HG03280 (cell line): ENCODE data around the gene BICDL2.
A peak's percentile ranks its signal among the peaks of the same experiment; 100 is the strongest.

Experiments
- ATAC-seq: cut with Tn5 transposase; IDR thresholded peaks from one replicate; pipeline ENCODE4 v1.9.1; 2021; ENCODE audit warnings: mild to moderate bottlenecking, moderate library complexity; ENCODE audit not compliant: unreplicated experiment

The BICDL2 gene

GRCh38 chr16:3013491-3013951 is 23.2 kb downstream of the BICDL2 start:
- no peak for ATAC-seq

DNA sequence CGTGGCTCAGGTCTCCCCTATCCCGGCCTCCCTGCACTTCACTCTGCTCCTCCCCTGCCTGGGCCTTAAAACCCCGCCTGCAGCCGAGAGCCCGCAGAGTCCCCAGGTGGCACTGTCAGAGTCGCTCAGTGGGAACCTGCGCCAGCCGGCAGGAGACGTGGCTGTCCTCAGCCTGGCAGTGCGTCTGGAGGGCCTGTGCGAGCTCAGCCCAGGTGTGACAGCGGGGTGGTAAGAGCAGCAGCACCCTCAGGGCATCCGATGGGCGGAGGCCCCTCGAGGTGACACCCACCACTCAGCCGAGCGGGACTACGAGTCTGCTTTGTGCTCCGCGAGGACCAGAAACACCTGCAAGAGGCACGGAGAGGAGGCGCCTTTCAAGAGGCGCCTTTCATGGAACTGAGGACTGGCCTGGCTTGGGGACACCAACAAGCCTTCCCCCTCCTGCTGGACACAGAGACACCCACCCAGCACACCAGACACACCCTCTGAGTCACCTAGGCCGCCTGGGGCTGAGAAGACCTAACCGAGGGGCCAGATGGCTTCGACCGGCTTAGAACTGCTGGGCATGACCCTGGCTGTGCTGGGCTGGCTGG is 23.8 kb downstream of the BICDL2 start, which contains the start of gene CLDN9:
Gene CLDN9 (plus strand): TSS at position 96 of the 593 bp plus-strand sequence. CDS start 440 bp downstream, at position 536.
- no peak for ATAC-seq

- ATAC-seq: no peak
Measured at GRCh38 chr16:3012246-3012645, 24.5 kb downstream of the BICDL2 start.

GRCh38 chr16:3010510-3010909 is 26.2 kb downstream of the BICDL2 start:
- no peak for ATAC-seq

DNA sequence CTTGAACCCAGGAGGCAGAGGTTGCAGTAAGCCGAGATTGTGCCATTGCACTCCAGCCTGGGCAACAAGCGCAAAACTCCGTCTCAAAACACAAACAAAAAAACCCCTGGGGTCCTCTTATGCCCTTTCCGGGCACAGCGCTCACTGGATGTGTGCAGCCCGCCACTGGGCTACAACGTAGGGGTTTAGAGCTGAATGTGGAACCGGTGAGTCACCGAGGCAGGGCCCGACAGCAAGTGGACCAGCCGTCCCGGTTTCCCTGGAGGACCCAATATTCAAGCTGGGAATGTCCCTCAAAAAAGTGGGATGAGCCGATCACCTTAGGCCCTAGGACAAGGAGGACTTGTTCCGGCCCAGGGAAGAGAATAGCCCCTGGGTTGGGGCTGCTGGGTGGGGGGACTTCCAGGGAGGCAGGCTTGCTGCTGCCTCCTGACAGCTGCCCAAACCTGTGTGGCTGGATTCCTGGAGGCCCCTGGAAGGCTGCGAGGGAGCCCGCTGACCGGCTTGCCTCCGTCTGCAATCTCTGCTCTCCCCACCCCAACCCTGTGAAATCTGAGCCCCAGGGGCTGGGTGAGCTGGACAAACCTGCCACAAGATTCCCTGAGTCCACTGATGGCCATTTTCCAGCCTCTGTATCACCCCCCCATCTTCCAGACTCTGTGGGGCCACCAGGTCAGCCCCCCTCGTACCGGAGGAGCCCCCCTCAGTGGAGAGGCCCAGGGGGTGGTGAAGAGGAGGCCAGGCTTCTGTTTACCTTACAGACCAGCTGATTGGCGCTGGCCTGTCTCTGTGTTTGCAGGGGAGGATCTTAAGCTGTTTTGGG is 27.0 kb downstream of the BICDL2 start:
- no peak for ATAC-seq

GRCh38 chr16:3008690-3009037 is 28.1 kb downstream of the BICDL2 start:
- no peak for ATAC-seq

DNA sequence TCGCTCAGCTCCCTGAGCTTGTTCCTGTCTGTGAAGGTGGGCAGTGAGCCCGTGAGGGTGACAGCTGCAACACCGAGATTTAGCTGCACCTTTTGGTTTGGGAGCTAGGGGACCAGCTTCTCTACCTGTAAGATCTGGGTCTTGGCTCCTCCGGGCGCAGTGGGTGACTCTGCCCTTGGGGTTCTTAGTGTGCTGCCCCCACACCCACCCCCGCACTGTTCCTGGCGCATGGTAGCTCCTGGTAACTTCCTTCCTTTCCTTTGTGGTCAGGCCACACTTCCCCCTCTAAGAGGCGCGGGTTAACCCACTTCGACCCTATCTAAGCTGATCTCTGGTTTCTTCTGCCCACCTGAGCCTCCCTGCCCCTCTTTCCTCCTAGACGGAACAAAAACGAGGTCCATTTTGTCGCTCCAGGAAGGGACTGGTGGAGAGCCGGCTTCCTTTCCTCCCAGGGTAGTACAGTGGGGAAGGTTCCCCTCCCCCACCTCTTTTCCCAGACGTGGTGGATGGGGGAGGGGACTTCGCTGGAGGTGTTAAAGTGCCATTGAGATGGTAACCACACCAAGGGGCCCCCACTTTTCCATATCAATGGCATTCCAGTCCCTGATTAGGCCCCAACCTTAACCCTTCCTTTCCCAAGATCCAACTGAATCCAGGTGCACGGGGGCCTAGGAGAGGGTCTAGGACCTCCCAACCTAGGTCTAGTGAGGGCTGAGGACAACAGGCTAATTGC is 28.6 kb downstream of the BICDL2 start:
- no peak for ATAC-seq

- ATAC-seq: no peak
Measured at GRCh38 chr16:3007059-3007956, 29.4 kb downstream of the BICDL2 start.

- ATAC-seq: no peak
Measured at GRCh38 chr16:3004781-3005284, 31.9 kb downstream of the BICDL2 start.

GRCh38 chr16:3004319-3004718 is 32.4 kb downstream of the BICDL2 start:
- peak; percentile 16 for ATAC-seq

- peak; percentile 97 for ATAC-seq
Measured at GRCh38 chr16:3003582-3004270, 33.0 kb downstream of the BICDL2 start.

DNA sequence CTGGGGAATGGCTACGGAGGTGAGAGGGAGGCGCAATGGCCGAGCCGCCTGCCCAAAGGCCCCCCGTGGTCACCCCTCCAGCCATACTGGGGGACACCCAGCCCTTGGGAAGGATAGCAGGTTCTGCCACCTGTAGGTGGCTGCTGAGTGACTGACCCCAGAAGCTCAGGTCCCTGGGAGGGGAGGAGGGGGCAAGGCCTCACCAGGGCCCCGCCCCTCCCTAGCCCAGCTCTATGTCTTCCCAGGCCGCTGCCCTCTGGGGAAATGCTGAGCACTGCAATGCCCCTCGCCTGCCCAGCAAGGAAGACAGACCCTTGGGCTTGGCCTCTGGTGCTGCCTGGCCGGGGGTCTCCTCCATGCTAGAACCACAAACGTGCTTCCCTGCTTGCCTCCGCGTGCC is 35.4 kb downstream of the BICDL2 start:
- ATAC-seq: no peak

- ATAC-seq: no peak
Measured at GRCh38 chr16:3000540-3000939, 36.2 kb downstream of the BICDL2 start.

GRCh38 chr16:2999929-3000328 is 36.8 kb downstream of the BICDL2 start:
- no peak for ATAC-seq

- ATAC-seq: no peak
Measured at GRCh38 chr16:2996298-2996697, 40.4 kb downstream of the BICDL2 start.

- ATAC-seq: no peak
Measured at GRCh38 chr16:2992383-2993081, 44.2 kb downstream of the BICDL2 start.

- ATAC-seq: no peak
Measured at GRCh38 chr16:2991566-2992261, 45.0 kb downstream of the BICDL2 start.

DNA sequence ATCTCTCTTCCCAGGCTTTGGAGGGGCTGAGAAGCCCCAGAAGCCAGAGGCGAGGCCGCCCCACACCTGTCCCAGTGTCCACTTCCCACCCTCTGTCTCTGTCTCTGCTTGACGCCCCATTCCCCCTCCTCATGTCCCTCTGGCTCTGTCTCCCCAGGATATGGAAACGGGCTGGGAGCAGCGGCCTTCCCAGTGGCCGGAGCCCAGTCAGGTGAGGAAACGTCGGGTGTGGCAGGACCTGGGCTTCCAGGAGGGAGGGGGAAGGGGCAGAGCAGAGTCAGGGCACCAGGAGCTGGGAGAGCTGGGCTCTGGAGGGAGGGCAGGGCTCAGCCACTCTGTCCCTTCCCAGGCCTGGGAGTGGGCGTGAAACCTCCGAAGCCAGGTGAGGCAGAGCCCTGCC is 45.9 kb downstream of the BICDL2 start:
- ATAC-seq: no peak
